ENCODE data around the gene GLI1. TPM values are rescaled to one million over a fixed set of nuclear protein-coding genes. Genes with fewer than 3 reads are reported as not detected.
"Not testable (repeated sequence)": the region's sequence is repeated elsewhere in the genome, so short reads cannot be mapped to it uniquely, and the experiment has no call there.

Gene GLI1
- total RNA-seq, 2 experiments from 2014 or later = 4.6 to 6.5 TPM

DNA sequence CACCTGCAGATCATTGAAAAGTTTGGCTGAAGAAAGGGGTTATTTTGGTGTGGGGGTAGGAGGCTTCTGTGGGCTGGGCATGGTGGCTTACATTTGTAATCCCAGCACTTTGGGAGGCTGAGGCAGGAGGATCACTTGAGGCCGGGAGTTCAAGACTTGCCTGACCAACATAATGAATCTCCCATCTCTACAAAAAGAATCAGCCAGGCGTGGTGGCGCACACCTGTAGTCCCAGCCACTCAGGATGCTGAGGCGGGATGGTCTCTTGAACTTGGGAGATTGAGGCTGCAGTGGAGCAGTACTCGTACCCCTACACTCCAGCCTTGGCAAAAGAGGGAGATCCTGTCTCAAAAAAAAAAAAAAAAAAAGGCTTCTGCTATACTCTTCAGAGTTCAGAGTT, 53.7 kb downstream of the GLI1 start:
- ChIA-PET POLR2A (interaction anchor here (0.6 to 1.3 kb wide), 3 partner anchors 11 to 851 kb away, joined by 3 to 10 read pairs (median 5); no protein-coding TSS in a partner anchor), CTCF (ENCODE audit: unreplicated experiment) (no interaction called here)
- Histone ChIP-seq H2AFZ (ENCODE audit: low read length) (no peak overlapping the region), H3K4me3 (ENCODE audit: low read depth, low read length, poor library complexity, severe bottlenecking) (no peak overlapping the region), H3K4me1 (ENCODE audit: insufficient read depth, low read length, poor library complexity, severe bottlenecking) (peaks cover 2% of the 10 kb centered on the region), H3K9me2 (ENCODE audit: insufficient read depth, low read length) (no peaks in the 10 kb centered on the region), H3K9me3 (ENCODE audit: low read length) (no peaks in the 10 kb centered on the region), H3K36me3 (ENCODE audit: insufficient read depth, low read length) (peaks cover 95% of the 10 kb centered on the region), H3K79me2 (ENCODE audit: insufficient read depth, low read depth, low read length) (peaks cover 4% of the 10 kb centered on the region), H4K20me1 (ENCODE audit: insufficient read depth, low read length) (no peaks in the 10 kb centered on the region), H3K4me2 (ENCODE audit: low read length) (no peak overlapping the region), H3K27ac (ENCODE audit: low read depth, low read length, poor library complexity, severe bottlenecking) (no peak overlapping the region)
- BruUV-seq (replicated peaks) = no TSS peak
- DNase-seq (ENCODE audit: low spot score) = no peak
- intact Hi-C loops (cut with micrococcal nuclease; ENCODE audit: unreplicated experiment) = no loop called here
- TF ChIP-seq, protein P1, sequence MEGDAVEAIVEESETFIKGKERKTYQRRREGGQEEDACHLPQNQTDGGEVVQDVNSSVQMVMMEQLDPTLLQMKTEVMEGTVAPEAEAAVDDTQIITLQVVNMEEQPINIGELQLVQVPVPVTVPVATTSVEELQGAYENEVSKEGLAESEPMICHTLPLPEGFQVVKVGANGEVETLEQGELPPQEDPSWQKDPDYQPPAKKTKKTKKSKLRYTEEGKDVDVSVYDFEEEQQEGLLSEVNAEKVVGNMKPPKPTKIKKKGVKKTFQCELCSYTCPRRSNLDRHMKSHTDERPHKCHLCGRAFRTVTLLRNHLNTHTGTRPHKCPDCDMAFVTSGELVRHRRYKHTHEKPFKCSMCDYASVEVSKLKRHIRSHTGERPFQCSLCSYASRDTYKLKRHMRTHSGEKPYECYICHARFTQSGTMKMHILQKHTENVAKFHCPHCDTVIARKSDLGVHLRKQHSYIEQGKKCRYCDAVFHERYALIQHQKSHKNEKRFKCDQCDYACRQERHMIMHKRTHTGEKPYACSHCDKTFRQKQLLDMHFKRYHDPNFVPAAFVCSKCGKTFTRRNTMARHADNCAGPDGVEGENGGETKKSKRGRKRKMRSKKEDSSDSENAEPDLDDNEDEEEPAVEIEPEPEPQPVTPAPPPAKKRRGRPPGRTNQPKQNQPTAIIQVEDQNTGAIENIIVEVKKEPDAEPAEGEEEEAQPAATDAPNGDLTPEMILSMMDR (conservative IDR thresholded peaks at IDR 0.05; ENCODE audit: low read length) = no peak
- no peak for TF ChIP-seq EZH2phosphoT487 (IDR thresholded peaks at IDR 0.05; ENCODE audit: borderline replicate concordance, low read depth, low read length)

DNA sequence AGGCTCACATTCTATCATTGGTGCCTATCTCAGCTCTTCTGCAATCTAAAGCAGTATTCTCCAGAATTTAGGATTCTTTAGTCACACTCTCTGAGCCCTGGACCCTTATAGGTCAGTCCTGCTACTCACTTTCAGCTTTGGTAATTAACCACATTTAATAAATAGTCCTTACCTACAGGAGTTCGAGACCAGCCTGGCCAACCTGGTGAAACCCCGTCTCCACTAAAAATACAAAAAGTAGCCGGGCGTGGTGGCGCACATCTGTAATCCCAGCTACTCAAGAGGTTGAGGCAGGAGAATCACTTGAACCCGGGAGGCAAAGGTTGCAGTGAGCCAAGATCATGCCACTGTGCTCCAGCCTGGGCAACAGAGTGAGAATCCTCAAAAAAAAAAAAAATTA, 54.1 kb downstream of the GLI1 start:
- H4K20me1 ChIP-seq (ENCODE audit: insufficient read depth, low read length); DNase-seq (ENCODE audit: low spot score); H3K9me3 ChIP-seq (ENCODE audit: low read length); H3K4me2 ChIP-seq (ENCODE audit: low read length); H3K4me3 ChIP-seq (ENCODE audit: low read depth, low read length, poor library complexity, severe bottlenecking); BruUV-seq (replicated peaks); H3K27ac ChIP-seq (ENCODE audit: low read depth, low read length, poor library complexity, severe bottlenecking); intact Hi-C loops (cut with micrococcal nuclease; ENCODE audit: unreplicated experiment); H3K4me1 ChIP-seq (ENCODE audit: insufficient read depth, low read length, poor library complexity, severe bottlenecking); H3K79me2 ChIP-seq (ENCODE audit: insufficient read depth, low read depth, low read length); H3K9me2 ChIP-seq (ENCODE audit: insufficient read depth, low read length); CTCF ChIA-PET (ENCODE audit: unreplicated experiment); H2AFZ ChIP-seq (ENCODE audit: low read length): not testable (repeated sequence)
- POLR2A ChIA-PET = interaction anchor here (0.5 to 0.9 kb wide), 2 partner anchors 11 to 23 kb away, joined by 5 read pairs; no protein-coding TSS in a partner anchor
- H3K36me3 ChIP-seq (ENCODE audit: insufficient read depth, low read length) = peaks cover 96% of the 10 kb centered on the region

DNA sequence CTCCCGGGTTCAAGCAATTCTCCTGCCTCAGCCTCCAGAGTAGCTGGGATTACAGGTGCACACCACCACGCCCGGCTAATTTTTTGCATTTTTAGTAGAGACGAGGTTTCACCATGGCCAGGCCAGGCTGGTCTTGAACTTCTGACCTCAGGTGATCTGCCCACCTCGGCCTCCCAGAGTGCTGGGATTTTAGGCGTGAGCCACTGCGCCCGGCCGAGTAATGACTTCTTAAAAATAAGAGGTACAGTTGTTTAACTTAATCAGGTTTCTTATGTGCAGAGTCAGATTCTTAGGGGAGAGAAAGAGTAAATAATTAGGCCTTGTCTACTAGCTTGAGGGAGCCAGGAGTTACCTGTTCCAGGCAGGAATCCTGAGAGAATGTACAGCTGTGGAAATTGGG, 54.7 kb downstream of the GLI1 start:
- H3K9me3 ChIP-seq (ENCODE audit: low read length); BruUV-seq (replicated peaks); CTCF ChIA-PET (ENCODE audit: unreplicated experiment); H3K9me2 ChIP-seq (ENCODE audit: insufficient read depth, low read length); H3K4me2 ChIP-seq (ENCODE audit: low read length); H3K4me3 ChIP-seq (ENCODE audit: low read depth, low read length, poor library complexity, severe bottlenecking); intact Hi-C loops (cut with micrococcal nuclease; ENCODE audit: unreplicated experiment); H4K20me1 ChIP-seq (ENCODE audit: insufficient read depth, low read length); H2AFZ ChIP-seq (ENCODE audit: low read length); H3K27ac ChIP-seq (ENCODE audit: low read depth, low read length, poor library complexity, severe bottlenecking); DNase-seq (ENCODE audit: low spot score): not testable (repeated sequence)
- H3K36me3 ChIP-seq (ENCODE audit: insufficient read depth, low read length) = peaks cover 96% of the 10 kb centered on the region
- H3K4me1 ChIP-seq (ENCODE audit: insufficient read depth, low read length, poor library complexity, severe bottlenecking) = peaks cover 12% of the 10 kb centered on the region
- H3K79me2 ChIP-seq (ENCODE audit: insufficient read depth, low read depth, low read length) = peaks cover 13% of the 10 kb centered on the region
- POLR2A ChIA-PET = interaction anchor here (0.9 to 1.8 kb wide), 2 partner anchors 9 to 12 kb away, joined by 5 to 11 read pairs; no protein-coding TSS in a partner anchor
